Tongue (tissue), 2 donors: ENCODE data around the gene ATXN1. TPM values are rescaled to one million over a fixed set of nuclear protein-coding genes. Genes with fewer than 3 reads are reported as not detected.
"Not testable (repeated sequence)": the region's sequence is repeated elsewhere in the genome, so short reads cannot be mapped to it uniquely, and the experiment has no call there.

Experiments used
- DNase-seq: peaks from one replicate; pipeline ENCODE4 v3.0.0-alpha.2; 2015
- total RNA-seq: library from RNA; depleted of rRNA; stranded (reverse); fragments of >200 nt; gene quantifications from one replicate; pipeline ENCODE4 v1.2.3, GENCODE V29; 2014

Gene ATXN1
- total RNA-seq, 1 donor from 2014 or later: 52.0 TPM

- DNase-seq: no peak
Measured at GRCh38 chr6:16383607-16384206, 377.6 kb downstream of the ATXN1 start.

GRCh38 chr6:16381968-16382367, 379.3 kb downstream of the ATXN1 start:
- not testable (repeated sequence) for DNase-seq

- peak; percentile 33 for DNase-seq
Measured at GRCh38 chr6:16380220-16380809, 380.9 kb downstream of the ATXN1 start.

- DNase-seq: not testable (repeated sequence)
Measured at GRCh38 chr6:16378360-16378759, 382.9 kb downstream of the ATXN1 start.

- no peak for DNase-seq
Measured at GRCh38 chr6:16377470-16377869, 383.8 kb downstream of the ATXN1 start.

GRCh38 chr6:16375843-16376242, 385.4 kb downstream of the ATXN1 start:
- peak; percentile 60 for DNase-seq

GRCh38 chr6:16375206-16375605, 386.1 kb downstream of the ATXN1 start:
- DNase-seq: no peak

- DNase-seq: no peak
Measured at GRCh38 chr6:16374461-16375200, 386.6 kb downstream of the ATXN1 start.

GRCh38 chr6:16374016-16374415, 387.2 kb downstream of the ATXN1 start:
- no peak for DNase-seq

- DNase-seq: no peak
Measured at GRCh38 chr6:16372029-16372776, 389.1 kb downstream of the ATXN1 start.

- no peak for DNase-seq
Measured at GRCh38 chr6:16371401-16371800, 389.9 kb downstream of the ATXN1 start.

- no peak for DNase-seq
Measured at GRCh38 chr6:16370943-16371342, 390.3 kb downstream of the ATXN1 start.

GRCh38 chr6:16369989-16370388, 391.3 kb downstream of the ATXN1 start:
- DNase-seq: no peak

GRCh38 chr6:16369140-16369745, 392.0 kb downstream of the ATXN1 start:
- DNase-seq: no peak

- DNase-seq: no peak
Measured at GRCh38 chr6:16367571-16367970, 393.7 kb downstream of the ATXN1 start.

GRCh38 chr6:16363749-16364148, 397.5 kb downstream of the ATXN1 start:
- DNase-seq: no peak

GRCh38 chr6:16362819-16363589, 398.3 kb downstream of the ATXN1 start:
- no peak for DNase-seq

- no peak for DNase-seq
Measured at GRCh38 chr6:16362296-16362695, 399.0 kb downstream of the ATXN1 start.

GRCh38 chr6:16361861-16362260, 399.4 kb downstream of the ATXN1 start:
- no peak for DNase-seq

- no peak for DNase-seq
Measured at GRCh38 chr6:16361121-16361520, 400.1 kb downstream of the ATXN1 start.

GRCh38 chr6:16360365-16360764, 400.9 kb downstream of the ATXN1 start:
- peak; percentile 32 for DNase-seq

- DNase-seq: peak; percentile 50
Measured at GRCh38 chr6:16359563-16359962, 401.7 kb downstream of the ATXN1 start.
